Cardiac septum (tissue), 1 donor: ENCODE measurements around the gene PTGDS. TPM values are rescaled to one million over a fixed set of nuclear protein-coding genes. Genes with fewer than 3 reads are reported as not detected.

Source experiments
- DNase-seq: peaks from one replicate; pipeline ENCODE4 v3.0.0-alpha.2; 2020; ENCODE audit warnings: low spot score
- intact Hi-C: fragments of 100-400 bp; cut with DNase I; formaldehyde crosslinking; loops from one replicate; pipeline ENCODE4 v1.14.0; 2022
- long read RNA-seq: library from polyadenylated mRNA; unstranded; transcript quantifications from one replicate; pipeline ENCODE4 v2.0.0, GENCODE V29; 2021
- total RNA-seq: library from RNA; stranded (reverse); fragmentation: NEBNext Ultra II Directional; extraction: Animal tissue kit (Norgen Biotek cat#: 25700); gene quantifications from one replicate; pipeline ENCODE4 v1.2.1, GENCODE V29; 2021
- donor health status: DM: no; HTN: no; CAD: no.

Gene PTGDS
- total RNA-seq = 1,323 TPM
- long read RNA-seq, transcript PTGDS-209 (6 exons, 754 nt) = minor isoform, 8 of 647 reads
- long read RNA-seq, transcript PTGDS-202 (7 exons, 807 nt) = major isoform, 592 of 647 reads
- long read RNA-seq, partial matches to known transcripts = 8 of 647 reads
- long read RNA-seq, other reads (novel, unspliced or antisense) = 38 of 647 reads

GRCh38 chr9:136977223-136977622 lies at the start of gene PTGDS:
PTGDS (plus strand) TSS chr9:136977504; CDS start chr9:136977579, 75 bp downstream.
- peak; percentile 85 for DNase-seq
- intact Hi-C loops = loop anchor here (2.0 kb wide), 1 partner anchor 16 kb away; the partner anchor contains the start of gene PAXX

GRCh38 chr9:136928591-136928990 lies 48.7 kb upstream of the PTGDS start:
- no peak for DNase-seq
- intact Hi-C loops = loop anchor here (1.0 kb wide), 1 partner anchor 12 kb away; no protein-coding TSS in a partner anchor

- intact Hi-C loops = no loop called here
These were observed 47.3 kb upstream of the PTGDS start for GRCh38 chr9:136930014-136930413.

GRCh38 chr9:136931611-136932130 lies 45.6 kb upstream of the PTGDS start:
- DNase-seq = no peak

More at GRCh38 chr9:136930014-136930413, 47.3 kb upstream of the PTGDS start:
- no peak for DNase-seq

GRCh38 chr9:136934277-136934676 lies 43.0 kb upstream of the PTGDS start:
- intact Hi-C loops = no loop called here
- DNase-seq = no peak

More at GRCh38 chr9:136931611-136932130, 45.6 kb upstream of the PTGDS start:
- intact Hi-C loops = no loop called here

- DNase-seq = no peak
- intact Hi-C loops = no loop called here
These were observed 41.7 kb upstream of the PTGDS start for GRCh38 chr9:136935651-136936050.

- no peak for DNase-seq
- intact Hi-C loops = no loop called here
These were observed 40.6 kb upstream of the PTGDS start for GRCh38 chr9:136936645-136937170.

- no peak for DNase-seq
- intact Hi-C loops = no loop called here
These were observed 39.9 kb upstream of the PTGDS start for GRCh38 chr9:136937186-136938001.

GRCh38 chr9:136939431-136939995 lies 37.8 kb upstream of the PTGDS start:
- intact Hi-C loops = no loop called here
- no peak for DNase-seq

- DNase-seq = peak; percentile 88
- intact Hi-C loops = loop anchor here (1.0 to 5.0 kb wide), 3 partner anchors 12 to 91 kb away; partner anchors contain the start of genes PHPT1 and TRAF2
These were observed 37.2 kb upstream of the PTGDS start for GRCh38 chr9:136939996-136940525.

- intact Hi-C loops = loop anchor here (1.0 to 5.0 kb wide), 3 partner anchors 12 to 92 kb away; partner anchors contain the start of genes PHPT1 and TRAF2
- DNase-seq = no peak
These were observed 36.6 kb upstream of the PTGDS start for GRCh38 chr9:136940526-136941230.

GRCh38 chr9:136941231-136942111 lies 35.8 kb upstream of the PTGDS start:
- intact Hi-C loops = loop anchor here (2.0 to 5.0 kb wide), 2 partner anchors 54 to 93 kb away; partner anchors contain the start of genes PHPT1 and TRAF2
- DNase-seq = no peak

- DNase-seq = no peak
- intact Hi-C loops = loop anchor here (5.0 kb wide), 1 partner anchor 55 kb away; the partner anchor contains the start of gene TRAF2
These were observed 35.0 kb upstream of the PTGDS start for GRCh38 chr9:136942112-136942880.

GRCh38 chr9:136942881-136943230 lies 34.4 kb upstream of the PTGDS start:
- intact Hi-C loops = loop anchor here (5.0 kb wide), 1 partner anchor 56 kb away; the partner anchor contains the start of gene TRAF2
- no peak for DNase-seq

- DNase-seq = no peak
- intact Hi-C loops = loop anchor here (2.0 to 5.0 kb wide), 3 partner anchors 41 to 153 kb away; partner anchors contain the start of genes TMEM141 and TRAF2
These were observed 33.8 kb upstream of the PTGDS start for GRCh38 chr9:136943291-136944211.

- intact Hi-C loops = loop anchor here (2.0 to 5.0 kb wide), 3 partner anchors 41 to 153 kb away; partner anchors contain the start of genes TMEM141 and TRAF2
- DNase-seq = no peak
These were observed 33.1 kb upstream of the PTGDS start for GRCh38 chr9:136944212-136944518.
